ENCODE results near the gene IFNA8. TPM values are rescaled to one million over a fixed set of nuclear protein-coding genes. Genes with fewer than 3 reads are reported as not detected.

IFNA8 gene
- total RNA-seq (2014; rRNA removed; shearing (Covaris generic)) (not detected in 2 replicates), polyA plus RNA-seq (2016; fragmentation: Nextera tagmentation; extraction: Ambion mirVana) (not detected in 2 replicates)
- long read RNA-seq, result 0 reads

- Histone ChIP-seq H3K4me2 (no peak within 1 kb of the TSS), H2AFZ (no peak within 1 kb of the TSS), H3K79me2 (replicated peaks; ENCODE audit: insufficient read depth) (no peaks in the 10 kb centered on the region), H3K27ac (ENCODE audit: low read depth) (no peak within 1 kb of the TSS), H3K4me3 (no peak within 1 kb of the TSS), H3K4me1 (ENCODE audit: insufficient read depth) (no peaks in the 10 kb centered on the region), H3F3A (replicated peaks; ENCODE audit: low read depth) (no peaks in the 10 kb centered on the region), H4K20me1 (replicated peaks; ENCODE audit: insufficient read depth) (no peaks in the 10 kb centered on the region), H3K27me3 (ENCODE audit: insufficient read depth) (peaks cover under 1% of the 10 kb centered on the region), H3K9me2 (ENCODE audit: insufficient read depth) (no peaks in the 10 kb centered on the region; the same call in 1 of the 2 replicates), H3K36me3 (ENCODE audit: insufficient read depth) (no peaks in the 10 kb centered on the region)
- Mint-ChIP-seq H3K36me3 (ENCODE audit: low read depth) (no peaks in the 10 kb centered on the region), H3K27me3 (ENCODE audit: insufficient read depth, low read depth, poor library complexity) (peaks cover 4% of the 10 kb centered on the region), H3K27ac (no peak within 1 kb of the TSS), H3K4me1 (peaks cover 3% of the 10 kb centered on the region), H3K4me3 (no peak within 1 kb of the TSS), H3K9me3 (no peaks in the 10 kb centered on the region)
- TF ChIP-seq ZNF331 (CRISPR knock-in tag; IDR thresholded peaks at IDR 0.05; ENCODE audit: low read depth) (no peak), CREB1 (CRISPR knock-in tag; IDR thresholded peaks at IDR 0.05; ENCODE audit: low read depth) (no peak), NANOG (IDR thresholded peaks at IDR 0.05; ENCODE audit: borderline replicate concordance) (no peak), POLR2AphosphoS5 (IDR thresholded peaks at IDR 0.05; ENCODE audit: low read depth) (no peak), ZNF462 (CRISPR knock-in tag; IDR thresholded peaks at IDR 0.05) (no peak), EZH2phosphoT487 (IDR thresholded peaks at IDR 0.05; ENCODE audit: unreplicated experiment) (no peak), JUNB (IDR thresholded peaks at IDR 0.05; ENCODE audit: unreplicated experiment) (no peak), REST (IDR thresholded peaks at IDR 0.05; ENCODE audit: unreplicated experiment) (no peak), EZH2 (IDR thresholded peaks at IDR 0.05; ENCODE audit: low read depth, unreplicated experiment) (no peak), ZNF114 (CRISPR knock-in tag; IDR thresholded peaks at IDR 0.05) (no peak), CTCF (conservative IDR thresholded peaks at IDR 0.05; ENCODE audit: low read depth in 2 of 2) (no peak), STAT1 (IDR thresholded peaks at IDR 0.05; ENCODE audit: unreplicated experiment) (no peak)
- DNase-seq (ENCODE audit: low spot score) (no peak), ATAC-seq (no peak)
Measured at GRCh38 chr9:21408817-21409216, at the start of gene IFNA8. IFNA8 (plus strand) TSS chr9:21409117; CDS start chr9:21409177, 60 bp downstream.

Data from GM23338 (cell line).